BLaER1 treated with 17β-estradiol and CSF1 and Interleukin-3, amounts not matched to agents 10 nM and 100 nM (cell line): ENCODE measurements around the gene PPP1R12B.
"Not testable (repeated sequence)": the region's sequence is repeated elsewhere in the genome, so short reads cannot be mapped to it uniquely, and the experiment has no call there.

ENCODE experiments used
- H3K27ac ChIP-seq, 11 experiments: shearing (Covaris generic); formaldehyde crosslinking; 2 replicates each; pipeline ENCODE4 v1.8.1; 2022
- H3K27me3 ChIP-seq, 11 experiments: shearing (Covaris generic); formaldehyde crosslinking; 2 replicates each; pipeline ENCODE4 v1.8.1; 2022
- H3K36me3 ChIP-seq, 11 experiments: shearing (Covaris generic); formaldehyde crosslinking; 2 replicates each; pipeline ENCODE4 v1.8.1; 2022
- H3K4me1 ChIP-seq, 10 experiments: shearing (Covaris generic); formaldehyde crosslinking; 2 replicates each; pipeline ENCODE4 v1.8.1; 2022
- H3K4me2 ChIP-seq, 11 experiments: shearing (Covaris generic); formaldehyde crosslinking; 2 replicates each; pipeline ENCODE4 v1.8.1; 2022
- H3K4me3 ChIP-seq, 10 experiments: shearing (Covaris generic); formaldehyde crosslinking; 2 replicates each; pipeline ENCODE4 v1.8.1; 2022
- H3K9ac ChIP-seq, 11 experiments: shearing (Covaris generic); formaldehyde crosslinking; 2 replicates each; pipeline ENCODE4 v1.8.1; 2022
- H3K9me3 ChIP-seq, 11 experiments: shearing (Covaris generic); formaldehyde crosslinking; replicated peaks in 1 of 11; 2 replicates each; pipeline ENCODE4 v1.8.1; 2022
- H4K20me1 ChIP-seq, 11 experiments: shearing (Covaris generic); formaldehyde crosslinking; 2 replicates each; pipeline ENCODE4 v1.8.1; 2022
- Cebpa-rat ChIP-seq, 11 experiments: shearing (Covaris generic); IDR thresholded peaks; 2 replicates each; pipeline ENCODE4 v1.8.1; 2022

Gene PPP1R12B

DNA sequence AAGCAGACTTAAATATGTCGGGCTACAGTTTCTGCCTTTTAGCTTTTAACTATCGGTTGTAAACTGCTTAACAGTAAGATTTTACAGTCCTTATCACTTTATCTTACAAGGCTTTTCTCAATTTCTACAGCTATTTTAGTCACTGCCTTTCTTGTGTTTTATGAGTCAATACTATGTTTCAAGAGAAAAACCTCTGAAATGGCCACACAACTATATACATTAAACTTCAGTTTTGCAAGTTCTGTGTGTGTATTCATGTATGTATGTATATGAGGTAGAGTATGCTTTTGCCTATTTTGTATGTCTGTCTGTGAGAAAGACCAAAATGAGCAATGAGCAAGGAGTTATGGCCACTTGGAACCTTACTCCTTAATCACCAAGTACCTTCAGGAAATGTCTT, 191.9 kb downstream of the PPP1R12B start:
- H3K9ac ChIP-seq = no peak overlapping the region
- no peaks in the 10 kb centered on the region; a peak in 1 of 22 replicates for H3K36me3 ChIP-seq
- peaks cover 0 to 21% (median 0%) of the 10 kb centered on the region in 10 experiments; a peak in 10 of 20 replicates for H3K4me1 ChIP-seq
- no peak overlapping the region for H3K4me2 ChIP-seq
- no peaks in the 10 kb centered on the region for H3K27me3 ChIP-seq
- peaks cover 0 to 11% (median 0%) of the 10 kb centered on the region in 11 experiments; a peak in 2 of 22 replicates for H4K20me1 ChIP-seq
- H3K9me3 ChIP-seq = no peaks in the 10 kb centered on the region
- TF ChIP-seq Cebpa-rat (IDR thresholded peaks at IDR 0.05) = no peak
- no peak overlapping the region for H3K27ac ChIP-seq
- no peak overlapping the region for H3K4me3 ChIP-seq

DNA sequence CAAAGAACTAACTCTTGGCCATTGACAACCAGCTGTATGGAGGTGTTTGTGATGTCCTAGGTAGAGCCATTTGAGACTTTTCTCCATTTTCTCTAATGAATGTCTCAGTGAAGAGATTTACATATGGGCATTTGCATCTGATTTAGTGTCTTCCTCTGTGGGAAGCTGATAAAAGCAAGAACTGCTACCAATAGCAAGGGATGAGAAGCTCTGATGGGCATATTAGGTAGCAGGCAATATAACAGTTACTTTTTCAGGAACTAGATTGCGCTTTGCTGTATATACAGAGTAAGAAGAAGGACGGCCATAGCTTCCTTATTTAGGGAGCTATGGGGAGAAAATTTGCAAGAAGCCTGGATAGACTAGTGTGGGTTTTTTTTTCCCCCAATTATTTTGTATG, 192.4 kb downstream of the PPP1R12B start:
- H3K4me2 ChIP-seq = not testable (repeated sequence)

DNA sequence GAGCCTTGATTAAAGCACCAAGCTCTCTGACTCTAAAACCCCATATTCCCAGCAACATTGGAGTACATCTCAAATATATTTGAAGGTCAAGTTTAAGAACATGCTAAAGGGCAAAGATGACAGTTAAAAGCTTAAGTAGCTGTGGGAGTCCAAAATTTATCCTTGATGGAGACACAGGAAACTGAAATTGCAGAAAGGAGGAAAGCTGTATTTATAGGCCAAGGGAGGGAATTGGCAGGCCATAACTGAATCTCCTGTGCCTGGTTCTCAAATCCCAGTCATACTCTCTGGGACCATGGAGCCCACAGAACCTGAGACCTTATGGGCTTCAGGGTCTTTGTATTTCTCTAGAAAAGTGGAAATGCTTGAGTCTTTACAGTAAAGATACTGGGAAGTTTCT, 193.9 kb downstream of the PPP1R12B start:
- not testable (repeated sequence) for H3K4me2 ChIP-seq, H3K9me3 ChIP-seq, H3K9ac ChIP-seq, H3K27ac ChIP-seq, H3K4me3 ChIP-seq, H3K27me3 ChIP-seq, H3K36me3 ChIP-seq
- Histone ChIP-seq H3K4me1 (peaks cover 0 to 21% (median 8%) of the 10 kb centered on the region in 10 experiments; a peak in 14 of 20 replicates), H4K20me1 (peaks cover 0 to 11% (median 0%) of the 10 kb centered on the region in 11 experiments; a peak in 2 of 22 replicates)

More for the DNA sequence above, 192.4 kb downstream of the PPP1R12B start:
- not testable (repeated sequence) for H3K36me3 ChIP-seq, H3K4me3 ChIP-seq, H3K9me3 ChIP-seq, H3K9ac ChIP-seq, H3K27ac ChIP-seq, H3K27me3 ChIP-seq
- peaks cover 0 to 11% (median 0%) of the 10 kb centered on the region in 11 experiments; a peak in 2 of 22 replicates for H4K20me1 ChIP-seq
- H3K4me1 ChIP-seq = peaks cover 0 to 21% (median 0%) of the 10 kb centered on the region in 10 experiments; a peak in 11 of 20 replicates

GRCh38 chr1:202543537-202543936, 195.0 kb downstream of the PPP1R12B start:
- not testable (repeated sequence) for H3K9me3 ChIP-seq, H3K36me3 ChIP-seq, H3K27me3 ChIP-seq, H3K4me2 ChIP-seq, H3K4me3 ChIP-seq, H3K9ac ChIP-seq, H3K27ac ChIP-seq
- Histone ChIP-seq H4K20me1 (peaks cover 0 to 11% (median 0%) of the 10 kb centered on the region in 11 experiments; a peak in 1 of 22 replicates), H3K4me1 (peaks cover 0 to 19% (median 8%) of the 10 kb centered on the region in 10 experiments; a peak in 14 of 20 replicates)

DNA sequence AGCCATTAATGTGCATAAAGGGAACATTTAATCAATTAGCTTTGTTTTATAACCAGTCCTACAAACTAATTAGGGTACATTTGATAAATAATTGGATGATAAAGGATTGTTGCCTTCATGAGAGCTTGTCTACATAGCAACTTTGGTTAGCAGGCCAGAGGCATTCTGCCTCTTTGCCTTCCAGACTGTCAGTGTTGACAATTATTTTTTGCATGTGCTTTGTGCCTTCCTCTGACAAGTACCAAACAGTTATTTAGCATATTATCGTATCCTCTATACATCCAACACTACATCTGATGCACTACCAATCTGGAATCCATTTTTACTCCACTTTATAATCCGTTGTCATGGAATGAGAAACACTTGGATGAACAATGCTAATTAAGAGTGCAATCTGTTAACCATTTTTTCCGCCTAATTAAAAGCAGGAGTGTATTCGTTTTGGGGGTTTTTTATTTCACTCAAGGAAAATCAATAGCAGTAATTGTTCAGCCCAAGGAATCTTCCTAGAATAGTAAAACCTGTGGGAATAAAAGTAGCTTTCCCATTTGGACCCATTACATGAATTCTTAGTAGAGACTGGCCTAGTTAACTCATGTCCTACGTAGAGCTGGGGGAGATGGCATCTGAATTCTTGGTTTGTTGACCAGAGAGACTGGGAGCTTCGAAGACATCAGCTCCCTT, 196.4 kb downstream of the PPP1R12B start:
- not testable (repeated sequence) for H3K9ac ChIP-seq, H3K27ac ChIP-seq, H3K4me2 ChIP-seq, H3K9me3 ChIP-seq, H3K4me1 ChIP-seq, H3K36me3 ChIP-seq, H3K27me3 ChIP-seq, H4K20me1 ChIP-seq, H3K4me3 ChIP-seq

GRCh38 chr1:202545647-202546303, 197.3 kb downstream of the PPP1R12B start:
- H3K27ac ChIP-seq, H3K4me1 ChIP-seq, H3K9ac ChIP-seq, H3K4me3 ChIP-seq, H3K36me3 ChIP-seq, H4K20me1 ChIP-seq, H3K27me3 ChIP-seq, H3K9me3 ChIP-seq: not testable (repeated sequence)
- peak overlapping the region in 5 of 11 experiments; percentile 6 to 32 (median 11); a peak in 4 of 22 replicates for H3K4me2 ChIP-seq

GRCh38 chr1:202546377-202546776, 197.9 kb downstream of the PPP1R12B start:
- H3K4me1 ChIP-seq, H3K9ac ChIP-seq, H3K4me3 ChIP-seq, H3K27ac ChIP-seq, H3K27me3 ChIP-seq, H4K20me1 ChIP-seq, H3K36me3 ChIP-seq, H3K9me3 ChIP-seq: not testable (repeated sequence)
- H3K4me2 ChIP-seq = peak overlapping the region in 6 of 11 experiments; percentile 6 to 32 (median 14); a peak in 5 of 22 replicates

GRCh38 chr1:202546796-202547195, 198.3 kb downstream of the PPP1R12B start:
- not testable (repeated sequence) for H3K27ac ChIP-seq, H4K20me1 ChIP-seq, H3K9ac ChIP-seq, H3K4me3 ChIP-seq, H3K36me3 ChIP-seq, H3K9me3 ChIP-seq, H3K27me3 ChIP-seq, H3K4me1 ChIP-seq
- peak overlapping the region in 4 of 11 experiments; percentile 6 to 27 (median 13); a peak in 2 of 22 replicates for H3K4me2 ChIP-seq

GRCh38 chr1:202547215-202547614, 198.7 kb downstream of the PPP1R12B start:
- peaks cover 0 to 8% (median 4%) of the 10 kb centered on the region in 10 experiments; a peak in 9 of 20 replicates for H3K4me1 ChIP-seq
- no peak overlapping the region for H3K27ac ChIP-seq
- no peaks in the 10 kb centered on the region for H4K20me1 ChIP-seq
- H3K4me3 ChIP-seq = no peak overlapping the region
- no peaks in the 10 kb centered on the region for H3K27me3 ChIP-seq
- H3K9me3 ChIP-seq = no peaks in the 10 kb centered on the region
- H3K36me3 ChIP-seq = no peaks in the 10 kb centered on the region
- H3K4me2 ChIP-seq = no peak overlapping the region
- TF ChIP-seq Cebpa-rat (IDR thresholded peaks at IDR 0.05) = no peak
- no peak overlapping the region for H3K9ac ChIP-seq

GRCh38 chr1:202550088-202550487, 201.6 kb downstream of the PPP1R12B start:
- H4K20me1 ChIP-seq, H3K4me2 ChIP-seq, H3K9ac ChIP-seq, H3K27ac ChIP-seq, H3K4me3 ChIP-seq, H3K9me3 ChIP-seq, H3K27me3 ChIP-seq, H3K36me3 ChIP-seq: not testable (repeated sequence)
- peaks cover 10 to 28% (median 21%) of the 10 kb centered on the region in 10 experiments for H3K4me1 ChIP-seq
